GM18519 (cell line): Measurements from ENCODE around the gene WNT9B.

Source experiments
- ATAC-seq: cut with Tn5 transposase; IDR thresholded peaks from one replicate; pipeline ENCODE4 v1.9.1; 2021; ENCODE audit warnings: mild to moderate bottlenecking, moderate library complexity; ENCODE audit not compliant: unreplicated experiment, low FRiP score

WNT9B gene

GRCh38 chr17:46851029-46851741 lies at the start of gene WNT9B:
Gene WNT9B (plus strand): TSS chr17:46851583. CDS start chr17:46851639, 56 bp downstream.
- no peak for ATAC-seq

- ATAC-seq, result no peak
Measured at GRCh38 chr17:46802800-46803199, 48.6 kb upstream of the WNT9B start.

- ATAC-seq, result no peak
Measured at GRCh38 chr17:46803544-46803943, 47.8 kb upstream of the WNT9B start.

GRCh38 chr17:46805771-46806170 lies 45.6 kb upstream of the WNT9B start:
- ATAC-seq, result no peak

GRCh38 chr17:46809110-46809571 lies 42.2 kb upstream of the WNT9B start:
- ATAC-seq, result no peak

GRCh38 chr17:46810837-46811236 lies 40.5 kb upstream of the WNT9B start:
- ATAC-seq, result no peak

GRCh38 chr17:46811978-46812583 lies 39.3 kb upstream of the WNT9B start:
- ATAC-seq, result no peak

GRCh38 chr17:46812624-46813318 lies 38.6 kb upstream of the WNT9B start:
- no peak for ATAC-seq

GRCh38 chr17:46813920-46814319 lies 37.5 kb upstream of the WNT9B start:
- no peak for ATAC-seq

GRCh38 chr17:46814446-46814845 lies 36.9 kb upstream of the WNT9B start:
- ATAC-seq, result no peak

- ATAC-seq, result no peak
Measured at GRCh38 chr17:46815474-46816353, 35.7 kb upstream of the WNT9B start.

- ATAC-seq, result no peak
Measured at GRCh38 chr17:46817151-46817900, 34.1 kb upstream of the WNT9B start.

- no peak for ATAC-seq
Measured at GRCh38 chr17:46817901-46818209, 33.5 kb upstream of the WNT9B start.

- no peak for ATAC-seq
Measured at GRCh38 chr17:46818316-46818928, 33.0 kb upstream of the WNT9B start, which contains the start of gene WNT3. Gene WNT3 (minus strand): TSS chr17:46818692. CDS start chr17:46818597, 95 bp downstream.

- ATAC-seq, result no peak
Measured at GRCh38 chr17:46818929-46819859, 32.2 kb upstream of the WNT9B start.

- no peak for ATAC-seq
Measured at GRCh38 chr17:46819906-46820351, 31.5 kb upstream of the WNT9B start.

- ATAC-seq, result no peak
Measured at GRCh38 chr17:46820592-46821450, 30.6 kb upstream of the WNT9B start.
